K562 (cell line): ENCODE data around the gene CDC26. TPM values are rescaled to one million over a fixed set of nuclear protein-coding genes. Genes with fewer than 3 reads are reported as not detected.
A peak's percentile ranks its signal among the peaks of the same experiment; 100 is the strongest.

Source experiments
- CBFA2T2 ChIP-seq: fragments of 450-650 bp; conservative IDR thresholded peaks from 2 replicates; pipeline ENCODE4 v1.6.1; 2017; ENCODE audit warnings: mild to moderate bottlenecking
- CHD1 ChIP-seq: fragments of 200-600 bp; sonication (generic); IDR thresholded peaks from one replicate; pipeline ENCODE4 v1.6.1; 2012; ENCODE audit warnings: mild to moderate bottlenecking, moderate library complexity, low read length, inconsistent platforms
- CTCF ChIP-seq, 3 experiments: IDR thresholded peaks in 2 of 3; conservative IDR thresholded peaks in 1 of 3; 2 replicates each; pipeline ENCODE4 v1.5.1; 2011 to 2012; ENCODE audit warnings: low read length in 3 of 3, mild to moderate bottlenecking in 3 of 3, control low read depth in 2 of 3, improper control_type of control experiment in 1 of 3, inconsistent platforms in 1 of 3, low read depth in 1 of 3, mixed read lengths in 1 of 3, moderate library complexity in 1 of 3; ENCODE audit not compliant: insufficient read depth in 2 of 3
- E2F8 ChIP-seq: fragments of 450-650 bp; IDR thresholded peaks from 2 replicates; pipeline ENCODE4 v1.7.1; 2018; ENCODE audit warnings: mild to moderate bottlenecking, low read depth; ENCODE audit not compliant: partially characterized antibody
- GABPB1 ChIP-seq: sonication (generic); formaldehyde crosslinking; IDR thresholded peaks from 2 replicates; pipeline ENCODE4 v1.8.0; 2022; ENCODE audit warnings: mild to moderate bottlenecking, missing genetic modification reagents
- KHSRP ChIP-seq: fragments of 450-650 bp; IDR thresholded peaks from 2 replicates; pipeline ENCODE4 v1.6.1; 2017
- LCOR ChIP-seq: sonication (generic); formaldehyde crosslinking; IDR thresholded peaks from 2 replicates; pipeline ENCODE4 v1.8.0; 2022; ENCODE audit warnings: mild to moderate bottlenecking, missing genetic modification reagents
- MAZ ChIP-seq, 2 experiments: fragments of 450-650 bp in 1 of 2; sonication (generic) in 1 of 2; formaldehyde crosslinking; IDR thresholded peaks in 1 of 2; conservative IDR thresholded peaks in 1 of 2; 2 replicates each; pipeline versions ENCODE4 v1.4.0 to v1.5.0; 2020; ENCODE audit warnings: mild to moderate bottlenecking in 1 of 2, missing genetic modification reagents in 1 of 2
- MXI1 ChIP-seq: IDR thresholded peaks from 2 replicates; pipeline ENCODE4 v1.6.1; 2011; ENCODE audit warnings: low read depth, mild to moderate bottlenecking, improper control_type of control experiment, low read length
- MYC ChIP-seq, 2 experiments: fragments of 250-450 bp in 1 of 2; sonication (Bioruptor Pico) in 1 of 2; IDR thresholded peaks; 2 replicates each; pipeline versions ENCODE4 v1.5.1 to v1.6.1; 2012 to 2021; ENCODE audit warnings: low read depth in 2 of 2, borderline replicate concordance in 1 of 2, improper control_type of control experiment in 1 of 2, low read length in 1 of 2, mild to moderate bottlenecking in 1 of 2, moderate library complexity in 1 of 2
- NFRKB ChIP-seq: fragments of 450-650 bp; IDR thresholded peaks from 2 replicates; pipeline ENCODE4 v1.6.1; 2016; ENCODE audit warnings: low read depth
- PKNOX1 ChIP-seq: fragments of 450-650 bp; IDR thresholded peaks from 2 replicates; pipeline ENCODE4 v1.6.1; 2016
- POU5F1 ChIP-seq: fragments of 150-350 bp; IDR thresholded peaks from 2 replicates; pipeline ENCODE4 v1.6.1; 2014; ENCODE audit warnings: borderline replicate concordance, low read length, low read depth, mild to moderate bottlenecking; ENCODE audit not compliant: partially characterized antibody
- RBBP5 ChIP-seq: fragments of 200-600 bp; sonication (generic); IDR thresholded peaks from 2 replicates; pipeline ENCODE4 v1.6.1; 2012; ENCODE audit warnings: borderline replicate concordance, mild to moderate bottlenecking, low read length, control low read depth, inconsistent platforms; ENCODE audit not compliant: insufficient read depth, poor library complexity, severe bottlenecking
- SMARCA4 ChIP-seq: fragments of 450-650 bp; IDR thresholded peaks from 2 replicates; pipeline ENCODE4 v1.6.1; 2016
- TEAD1 ChIP-seq, 2 experiments: fragments of 450-650 bp in 1 of 2; sonication (generic) in 1 of 2; formaldehyde crosslinking; IDR thresholded peaks; 2 replicates each; pipeline versions ENCODE4 v1.4.0 to v1.8.0; 2020 to 2022; ENCODE audit warnings: mild to moderate bottlenecking in 2 of 2, missing genetic modification reagents in 1 of 2
- TGIF2 ChIP-seq: sonication (generic); formaldehyde crosslinking; IDR thresholded peaks from 2 replicates; pipeline ENCODE4 v1.8.1; 2022; ENCODE audit warnings: mild to moderate bottlenecking, missing genetic modification reagents, moderate library complexity
- TSC22D4 ChIP-seq: fragments of 450-650 bp; IDR thresholded peaks from 2 replicates; pipeline ENCODE4 v1.6.1; 2016; ENCODE audit warnings: missing genetic modification characterization, missing biosample characterization, control low read depth
- polyA plus RNA-seq, 8 experiments: library from polyadenylated mRNA; depleted of rRNA in 4 of 8; stranded (reverse) in 5 of 8; unstranded in 3 of 8; fragments of >200 nt; fragmentation: Nextera tagmentation in 2 of 8; fragmentation: Illumina TruSeq in 1 of 8; extraction: Ambion mirVana in 2 of 8; extraction: Trizol in 1 of 8; gene quantifications; 2 replicates each; pipeline versions ENCODE4 v1.2.1 to v1.2.3, GENCODE V29; 2011 to 2014; ENCODE audit warnings: inconsistent platforms in 1 of 8, missing spikeins in 1 of 8
- total RNA-seq, 7 experiments: library from RNA; depleted of rRNA in 6 of 7; stranded (reverse); fragments of >200 nt in 6 of 7; fragmentation: Illumina TruSeq in 2 of 7; extraction: Trizol in 2 of 7; gene quantifications; 2 replicates each; pipeline versions ENCODE4 v1.2.1 to v1.2.3, GENCODE V29; 2011 to 2021; ENCODE audit warnings: low replicate concordance in 1 of 7

Gene CDC26
- total and polyA plus RNA-seq, 9 of the 15 experiments (the other 6 are each of a cell fraction or from before 2014, with no cell fraction given) = 33.0 to 147 (median 60.0) TPM

GRCh38 chr9:113275157-113276131 is at the start of gene CDC26, which contains the start of gene PRPF4 (continued):
- TF ChIP-seq LCOR (CRISPR knock-in tag) (0 out of 2 replicates have a peak, but pooled peaks have one; percentile 33), E2F8 (peak; percentile 90), CBFA2T2 (no peak), MYC (IDR thresholded peaks at IDR 0.05; ENCODE audit: low read depth, low read length) (peak; percentile 93), MYC (CRISPR knock-in tag; IDR thresholded peaks at IDR 0.05; ENCODE audit: borderline replicate concordance, low read depth) (peak; percentile 34; the same call in 1 of the 2 replicates), POU5F1 (peak; percentile 52), CHD1 (peak; percentile 59), KHSRP (peak; percentile 70), TEAD1 (CRISPR knock-in tag; IDR thresholded peaks at IDR 0.05) (peak in 1 of 2 experiments; percentile 66; a peak in 2 of 4 replicates), SMARCA4 (0 out of 2 replicates have a peak, but pooled peaks have one; percentile 11), GABPB1 (peak; percentile 98), CTCF (IDR thresholded peaks at IDR 0.05 in 2 of 3, conservative IDR thresholded peaks at IDR 0.05 in 1 of 3; ENCODE audit: insufficient read depth in 2 of 3, low read depth in 1 of 3, low read length in 3 of 3) (0 out of 6 replicates have a peak, but pooled peaks of 1 of the 3 experiments have one; percentile 0), TGIF2 (CRISPR knock-in tag) (no peak; the same call in 1 of the 2 replicates), RBBP5 (peak; percentile 86), TSC22D4 (tag) (no peak), NFRKB (0 out of 2 replicates have a peak, but pooled peaks have one; percentile 53), MAZ (CRISPR knock-in tag; conservative IDR thresholded peaks at IDR 0.05 in 1 of 2, IDR thresholded peaks at IDR 0.05 in 1 of 2) (peak; percentile 75 to 84; a peak in 3 of 4 replicates), PKNOX1 (peak; percentile 86), MXI1 (peak; percentile 51; the same call in 1 of the 2 replicates)
